IMR-90 (cell line): ENCODE measurements around the gene TSTD2.

Source experiments
- BHLHE40 ChIP-seq: fragments of 150-350 bp; IDR thresholded peaks from 2 replicates; pipeline ENCODE4 v1.6.1; 2016; ENCODE audit warnings: mild to moderate bottlenecking, low read depth, low read length
- CEBPB ChIP-seq: IDR thresholded peaks from 2 replicates; pipeline ENCODE4 v1.6.1; 2012; ENCODE audit warnings: low read depth, low read length, improper control_type of control experiment
- CTCF ChIP-seq: conservative IDR thresholded peaks from 2 replicates; pipeline ENCODE4 v1.5.1; 2012; ENCODE audit warnings: mild to moderate bottlenecking, low read depth, low read length, improper control_type of control experiment
- FOS ChIP-seq: fragments of 150-350 bp; IDR thresholded peaks from 2 replicates; pipeline ENCODE4 v1.6.1; 2016; ENCODE audit warnings: low read depth, low read length
- MXI1 ChIP-seq: IDR thresholded peaks from 2 replicates; pipeline ENCODE4 v1.6.1; 2012; ENCODE audit warnings: low read depth, mild to moderate bottlenecking, low read length, moderate library complexity, borderline replicate concordance
- NFE2L2 ChIP-seq: fragments of 150-350 bp; IDR thresholded peaks from 2 replicates; pipeline ENCODE4 v1.6.1; 2016; ENCODE audit warnings: low read depth, mild to moderate bottlenecking, low read length
- POLR2A ChIP-seq: IDR thresholded peaks from 2 replicates; pipeline ENCODE4 v1.6.1; 2012; ENCODE audit warnings: mild to moderate bottlenecking, low read depth, low read length
- RAD21 ChIP-seq: IDR thresholded peaks from 2 replicates; pipeline ENCODE4 v1.6.1; 2012; ENCODE audit warnings: low read length, improper control_type of control experiment
- RCOR1 ChIP-seq: IDR thresholded peaks from 2 replicates; pipeline ENCODE4 v1.6.1; 2012; ENCODE audit warnings: mild to moderate bottlenecking, low read length, improper control_type of control experiment; ENCODE audit not compliant: insufficient replicate concordance
- RFX5 ChIP-seq: IDR thresholded peaks from 2 replicates; pipeline ENCODE4 v1.8.0; 2012; ENCODE audit warnings: low read depth, mild to moderate bottlenecking, low read length, moderate library complexity
- SMC3 ChIP-seq: fragments of 150-350 bp; IDR thresholded peaks from 2 replicates; pipeline ENCODE4 v1.6.1; 2016; ENCODE audit warnings: low read depth, mild to moderate bottlenecking, antibody characterized with exemption, low read length, moderate library complexity
- USF2 ChIP-seq: fragments of 150-350 bp; IDR thresholded peaks from 2 replicates; pipeline ENCODE4 v1.6.1; 2017; ENCODE audit warnings: mild to moderate bottlenecking, antibody characterized with exemption, low read length, low read depth

- TF ChIP-seq POLR2A (no peak), CTCF (no peak), SMC3 (no peak), RAD21 (no peak), RFX5 (no peak), BHLHE40 (no peak), RCOR1 (no peak), FOS (no peak), CEBPB (no peak), NFE2L2 (no peak), MXI1 (no peak), USF2 (no peak)
These were observed 60.8 kb downstream of the TSTD2 start for GRCh38 chr9:97572196-97572891.
